Ishikawa (cell line): Measurements from ENCODE around the gene ZNF830.

Source experiments
- CEBPB ChIP-seq: IDR thresholded peaks from 2 replicates; pipeline ENCODE4 v1.6.1; 2012
- CREB1 ChIP-seq: IDR thresholded peaks from 2 replicates; pipeline ENCODE4 v1.6.1; 2012; ENCODE audit warnings: low read depth
- EGR1 ChIP-seq: IDR thresholded peaks from 2 replicates; pipeline ENCODE4 v1.6.1; 2012
- EP300 ChIP-seq: IDR thresholded peaks from 2 replicates; pipeline ENCODE4 v1.6.1; 2012; ENCODE audit warnings: borderline replicate concordance
- FOXM1 ChIP-seq: IDR thresholded peaks from 2 replicates; pipeline ENCODE4 v1.6.1; 2012; ENCODE audit warnings: low read depth, borderline replicate concordance
- RAD21 ChIP-seq: IDR thresholded peaks from 2 replicates; pipeline ENCODE4 v1.6.1; 2012; ENCODE audit warnings: low read depth
- TAF1 ChIP-seq: IDR thresholded peaks from 2 replicates; pipeline ENCODE4 v1.6.1; 2012; ENCODE audit warnings: low read depth, mild to moderate bottlenecking
- TCF12 ChIP-seq: IDR thresholded peaks from 2 replicates; pipeline ENCODE4 v1.6.1; 2012; ENCODE audit warnings: low read depth
- TEAD4 ChIP-seq: IDR thresholded peaks from 2 replicates; pipeline ENCODE4 v1.6.1; 2012
- YY1 ChIP-seq: IDR thresholded peaks from 2 replicates; pipeline ENCODE4 v1.6.1; 2012; ENCODE audit warnings: low read depth
- ZBTB7A ChIP-seq: IDR thresholded peaks from 2 replicates; pipeline ENCODE4 v1.6.1; 2012; ENCODE audit warnings: low read depth
- TF ChIP-seq, protein P1 (sequence below): IDR thresholded peaks from 2 replicates; pipeline ENCODE4 v1.6.1; 2012; ENCODE audit warnings: low read depth, mild to moderate bottlenecking
- TF ChIP-seq, protein P2 (sequence below): IDR thresholded peaks from 2 replicates; pipeline ENCODE4 v1.6.1; 2012
- TF ChIP-seq, protein P3 (sequence below): IDR thresholded peaks from 2 replicates; pipeline ENCODE4 v1.6.1; 2012

DNA sequence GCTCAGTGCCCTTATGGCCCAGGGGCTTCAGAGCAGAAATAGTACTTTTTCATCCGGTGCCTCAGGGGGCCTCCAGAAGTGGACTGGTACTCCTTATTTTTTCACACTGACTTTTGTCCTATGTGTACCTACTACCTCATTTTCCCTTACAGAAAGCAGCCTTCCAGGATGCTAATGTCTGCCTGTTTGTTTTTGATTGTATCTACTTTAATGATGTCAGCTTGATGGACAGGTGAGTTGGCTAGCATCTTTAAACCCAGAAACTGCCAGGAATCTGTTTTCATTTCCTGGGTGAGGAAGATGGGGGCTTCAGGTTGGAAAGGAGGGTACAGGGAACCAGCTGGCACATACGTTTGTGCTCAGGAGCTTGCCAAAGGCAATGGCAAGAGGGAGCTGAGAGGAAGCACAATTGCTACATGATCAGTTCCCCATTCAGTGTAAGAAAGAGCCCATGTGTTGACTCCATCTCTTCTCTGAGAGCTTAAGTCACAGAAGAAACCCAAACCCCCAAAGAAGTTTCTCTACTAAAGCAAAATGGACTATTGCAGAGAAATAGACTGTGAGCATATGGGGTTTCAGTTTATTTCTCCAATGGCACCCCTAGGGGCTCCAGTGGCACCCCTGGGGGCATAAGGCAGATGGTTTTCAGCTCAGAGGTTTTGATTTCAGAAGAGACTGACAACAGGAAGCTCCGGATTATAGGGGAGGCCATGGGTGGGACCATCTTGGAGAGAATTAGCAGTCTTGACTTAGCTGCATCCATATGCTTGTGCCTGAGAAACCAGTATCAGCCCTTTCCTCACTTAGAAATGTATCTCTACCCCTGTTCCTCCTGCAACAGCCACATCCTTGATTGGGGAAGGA, 35.3 kb downstream of the ZNF830 start:
- TF ChIP-seq RAD21 (no peak), EP300 (no peak), FOXM1 (no peak), TAF1 (no peak), TEAD4 (no peak), CEBPB (no peak), YY1 (no peak), CREB1 (no peak), EGR1 (no peak), TCF12 (no peak), ZBTB7A (no peak)
- TF ChIP-seq, protein P1, sequence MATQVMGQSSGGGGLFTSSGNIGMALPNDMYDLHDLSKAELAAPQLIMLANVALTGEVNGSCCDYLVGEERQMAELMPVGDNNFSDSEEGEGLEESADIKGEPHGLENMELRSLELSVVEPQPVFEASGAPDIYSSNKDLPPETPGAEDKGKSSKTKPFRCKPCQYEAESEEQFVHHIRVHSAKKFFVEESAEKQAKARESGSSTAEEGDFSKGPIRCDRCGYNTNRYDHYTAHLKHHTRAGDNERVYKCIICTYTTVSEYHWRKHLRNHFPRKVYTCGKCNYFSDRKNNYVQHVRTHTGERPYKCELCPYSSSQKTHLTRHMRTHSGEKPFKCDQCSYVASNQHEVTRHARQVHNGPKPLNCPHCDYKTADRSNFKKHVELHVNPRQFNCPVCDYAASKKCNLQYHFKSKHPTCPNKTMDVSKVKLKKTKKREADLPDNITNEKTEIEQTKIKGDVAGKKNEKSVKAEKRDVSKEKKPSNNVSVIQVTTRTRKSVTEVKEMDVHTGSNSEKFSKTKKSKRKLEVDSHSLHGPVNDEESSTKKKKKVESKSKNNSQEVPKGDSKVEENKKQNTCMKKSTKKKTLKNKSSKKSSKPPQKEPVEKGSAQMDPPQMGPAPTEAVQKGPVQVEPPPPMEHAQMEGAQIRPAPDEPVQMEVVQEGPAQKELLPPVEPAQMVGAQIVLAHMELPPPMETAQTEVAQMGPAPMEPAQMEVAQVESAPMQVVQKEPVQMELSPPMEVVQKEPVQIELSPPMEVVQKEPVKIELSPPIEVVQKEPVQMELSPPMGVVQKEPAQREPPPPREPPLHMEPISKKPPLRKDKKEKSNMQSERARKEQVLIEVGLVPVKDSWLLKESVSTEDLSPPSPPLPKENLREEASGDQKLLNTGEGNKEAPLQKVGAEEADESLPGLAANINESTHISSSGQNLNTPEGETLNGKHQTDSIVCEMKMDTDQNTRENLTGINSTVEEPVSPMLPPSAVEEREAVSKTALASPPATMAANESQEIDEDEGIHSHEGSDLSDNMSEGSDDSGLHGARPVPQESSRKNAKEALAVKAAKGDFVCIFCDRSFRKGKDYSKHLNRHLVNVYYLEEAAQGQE: no peak
- TF ChIP-seq, protein P2, sequence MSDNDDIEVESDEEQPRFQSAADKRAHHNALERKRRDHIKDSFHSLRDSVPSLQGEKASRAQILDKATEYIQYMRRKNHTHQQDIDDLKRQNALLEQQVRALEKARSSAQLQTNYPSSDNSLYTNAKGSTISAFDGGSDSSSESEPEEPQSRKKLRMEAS: no peak
- TF ChIP-seq, protein P3, sequence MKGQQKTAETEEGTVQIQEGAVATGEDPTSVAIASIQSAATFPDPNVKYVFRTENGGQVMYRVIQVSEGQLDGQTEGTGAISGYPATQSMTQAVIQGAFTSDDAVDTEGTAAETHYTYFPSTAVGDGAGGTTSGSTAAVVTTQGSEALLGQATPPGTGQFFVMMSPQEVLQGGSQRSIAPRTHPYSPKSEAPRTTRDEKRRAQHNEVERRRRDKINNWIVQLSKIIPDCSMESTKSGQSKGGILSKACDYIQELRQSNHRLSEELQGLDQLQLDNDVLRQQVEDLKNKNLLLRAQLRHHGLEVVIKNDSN: no peak
